Measurements from ENCODE around the gene TAX1BP3.

DNA sequence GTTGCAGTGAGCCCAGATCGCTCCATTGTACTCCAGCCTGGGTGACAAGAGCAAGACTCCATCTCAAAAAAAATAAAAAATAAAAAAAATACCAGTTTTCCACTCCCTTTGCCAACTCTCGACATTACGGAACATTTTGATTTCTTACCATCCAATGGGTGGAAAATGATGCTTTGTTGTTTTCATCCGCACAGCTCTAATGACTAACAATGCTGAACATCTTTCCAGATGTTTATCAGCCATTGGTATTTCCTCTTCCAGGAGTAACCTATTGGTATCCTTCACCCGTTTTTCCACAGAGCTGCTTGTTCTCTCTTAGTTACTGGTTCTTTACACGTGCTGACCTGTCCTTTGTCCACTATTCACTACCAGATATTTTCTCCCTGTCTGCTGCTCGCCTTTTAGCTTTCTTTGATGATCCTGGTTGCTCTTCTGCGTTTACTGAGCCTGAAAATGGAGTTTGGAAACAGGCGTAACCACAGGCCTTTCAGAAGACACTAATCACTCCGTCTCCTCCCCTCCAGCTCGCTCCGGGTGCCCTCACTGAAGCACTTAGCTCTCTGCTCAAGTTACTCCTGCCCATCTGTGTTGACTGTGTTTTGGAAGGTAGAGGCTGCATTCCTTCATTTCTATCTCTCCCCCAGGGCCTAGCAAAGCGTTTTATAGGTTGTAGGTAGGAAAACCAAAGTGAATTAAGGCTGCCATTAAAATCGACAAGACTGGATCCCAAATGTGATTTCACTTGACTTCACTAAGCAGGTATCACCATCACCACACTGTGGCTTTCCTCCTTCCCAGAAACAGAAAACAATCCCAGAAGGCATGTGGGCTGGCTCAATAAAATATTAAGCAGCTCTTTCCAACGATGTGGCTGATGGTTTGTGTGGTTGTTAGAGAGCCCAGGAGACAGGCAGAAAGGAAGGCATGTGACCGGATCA is 41.3 kb downstream of the TAX1BP3 start:
- TF ChIP-seq EZH2 (IDR thresholded peaks at IDR 0.05; ENCODE audit: low read length, missing control alignments), result no peak
- TF ChIP-seq, protein P1, sequence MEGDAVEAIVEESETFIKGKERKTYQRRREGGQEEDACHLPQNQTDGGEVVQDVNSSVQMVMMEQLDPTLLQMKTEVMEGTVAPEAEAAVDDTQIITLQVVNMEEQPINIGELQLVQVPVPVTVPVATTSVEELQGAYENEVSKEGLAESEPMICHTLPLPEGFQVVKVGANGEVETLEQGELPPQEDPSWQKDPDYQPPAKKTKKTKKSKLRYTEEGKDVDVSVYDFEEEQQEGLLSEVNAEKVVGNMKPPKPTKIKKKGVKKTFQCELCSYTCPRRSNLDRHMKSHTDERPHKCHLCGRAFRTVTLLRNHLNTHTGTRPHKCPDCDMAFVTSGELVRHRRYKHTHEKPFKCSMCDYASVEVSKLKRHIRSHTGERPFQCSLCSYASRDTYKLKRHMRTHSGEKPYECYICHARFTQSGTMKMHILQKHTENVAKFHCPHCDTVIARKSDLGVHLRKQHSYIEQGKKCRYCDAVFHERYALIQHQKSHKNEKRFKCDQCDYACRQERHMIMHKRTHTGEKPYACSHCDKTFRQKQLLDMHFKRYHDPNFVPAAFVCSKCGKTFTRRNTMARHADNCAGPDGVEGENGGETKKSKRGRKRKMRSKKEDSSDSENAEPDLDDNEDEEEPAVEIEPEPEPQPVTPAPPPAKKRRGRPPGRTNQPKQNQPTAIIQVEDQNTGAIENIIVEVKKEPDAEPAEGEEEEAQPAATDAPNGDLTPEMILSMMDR (conservative IDR thresholded peaks at IDR 0.05 in 1 of 2, IDR thresholded peaks at IDR 0.05 in 1 of 2; ENCODE audit: low read depth in 1 of 2, low read length in 2 of 2), result no peak
